ENCODE results near the gene FCER2. TPM values are rescaled to one million over a fixed set of nuclear protein-coding genes. Genes with fewer than 3 reads are reported as not detected.

Gene FCER2
- total and polyA plus RNA-seq, 4 donors: 0.14 TPM; not detected in 3

DNA sequence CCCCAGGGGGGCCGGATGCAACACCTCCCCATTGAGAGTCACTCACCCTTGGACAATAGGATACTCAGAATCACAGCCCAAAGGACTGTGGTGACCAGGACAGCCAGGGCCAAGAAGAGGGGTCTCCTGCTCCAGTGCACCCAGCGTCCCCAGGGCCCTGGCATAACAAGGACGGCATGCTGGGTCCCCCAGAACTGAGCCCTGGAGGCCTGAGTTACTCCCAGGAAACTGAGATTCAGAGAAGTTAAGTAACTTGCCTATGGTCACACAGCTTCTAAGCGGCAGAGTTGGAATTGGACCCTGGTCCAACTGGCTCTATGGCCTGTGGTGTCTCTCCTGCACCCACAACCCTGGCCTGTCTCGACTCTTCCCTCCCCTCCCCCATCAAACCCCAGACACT lies 29.7 kb upstream of the FCER2 start:
- no peak for TF ChIP-seq ATF3 (IDR thresholded peaks at IDR 0.05)
- no peak for TF ChIP-seq YY1 (IDR thresholded peaks at IDR 0.05)
- no peak for TF ChIP-seq RAD21 (IDR thresholded peaks at IDR 0.05)
- no peak for TF ChIP-seq MAX (IDR thresholded peaks at IDR 0.05)
- no peak for TF ChIP-seq FOXA1 (IDR thresholded peaks at IDR 0.05)
- no peak for TF ChIP-seq ZBTB33 (IDR thresholded peaks at IDR 0.05)
- TF ChIP-seq GABPA (IDR thresholded peaks at IDR 0.05 in 1 of 2, conservative IDR thresholded peaks at IDR 0.05 in 1 of 2): no peak
- no peak for TF ChIP-seq FOXA2 (IDR thresholded peaks at IDR 0.05)
- no peak for TF ChIP-seq CTCF (IDR thresholded peaks at IDR 0.05; ENCODE audit: low read depth, low read length, missing input control)
- TF ChIP-seq SP1 (IDR thresholded peaks at IDR 0.05): no peak
- TF ChIP-seq NR2F2 (IDR thresholded peaks at IDR 0.05): no peak
- TF ChIP-seq REST (IDR thresholded peaks at IDR 0.05): no peak
- TF ChIP-seq JUND (IDR thresholded peaks at IDR 0.05): no peak
- TF ChIP-seq HNF4A (conservative IDR thresholded peaks at IDR 0.05): no peak
- no peak for TF ChIP-seq HNF4G (IDR thresholded peaks at IDR 0.05)
- no peak for TF ChIP-seq TAF1 (conservative IDR thresholded peaks at IDR 0.05)
- no peak for TF ChIP-seq EGR1 (IDR thresholded peaks at IDR 0.05; ENCODE audit: low read depth in 2 of 2)
- no peak for TF ChIP-seq RXRA (IDR thresholded peaks at IDR 0.05)
- Histone ChIP-seq H3K4me1 (ENCODE audit: control insufficient read depth in 4 of 4, insufficient read depth in 4 of 4, low read length in 3 of 4) (peaks cover 0 to 2% (median 0%) of the 10 kb centered on the region in 4 donors), H3K9ac (ENCODE audit: low read depth in 1 of 2, low read length in 2 of 2) (no peak overlapping the region), H3K27ac (ENCODE audit: low read depth in 1 of 2, low read length in 2 of 2) (no peak overlapping the region), H3K27me3 (ENCODE audit: control insufficient read depth in 4 of 4, insufficient read depth in 4 of 4, low read length in 3 of 4) (peaks cover 0 to 9% (median 2%) of the 10 kb centered on the region in 4 donors), H3K4me3 (ENCODE audit: low read depth in 1 of 3, low read length in 3 of 3) (peak overlapping the region in 2 of 3 donors; percentile 5 to 29), H3K9me3 (ENCODE audit: control insufficient read depth in 4 of 4, low read length in 3 of 4) (no peaks in the 10 kb centered on the region), H3K36me3 (ENCODE audit: control insufficient read depth in 4 of 4, insufficient read depth in 3 of 4, low read depth in 1 of 4, low read length in 3 of 4) (no peaks in the 10 kb centered on the region)
- 57% methylated on average over 5 of the region's 5 CpGs for WGBS
- DNase-seq (ENCODE audit: low spot score): no peak

Data from liver (tissue), 9 donors.